Spleen (tissue), 3 donors: ENCODE data around the gene OLFM3.

Experiments
- POLR2A ChIP-seq, 3 donors: fragments of 450-650 bp; IDR thresholded peaks; one replicate each; pipeline ENCODE4 v1.5.1; 2017; ENCODE audit warnings: antibody characterized with exemption in 3 of 3, mild to moderate bottlenecking in 1 of 3
- POLR2AphosphoS5 ChIP-seq, 3 donors: sonication (generic); formaldehyde crosslinking; IDR thresholded peaks; one replicate each; pipeline ENCODE4 v1.5.1; 2017; ENCODE audit warnings: antibody characterized with exemption in 3 of 3

DNA sequence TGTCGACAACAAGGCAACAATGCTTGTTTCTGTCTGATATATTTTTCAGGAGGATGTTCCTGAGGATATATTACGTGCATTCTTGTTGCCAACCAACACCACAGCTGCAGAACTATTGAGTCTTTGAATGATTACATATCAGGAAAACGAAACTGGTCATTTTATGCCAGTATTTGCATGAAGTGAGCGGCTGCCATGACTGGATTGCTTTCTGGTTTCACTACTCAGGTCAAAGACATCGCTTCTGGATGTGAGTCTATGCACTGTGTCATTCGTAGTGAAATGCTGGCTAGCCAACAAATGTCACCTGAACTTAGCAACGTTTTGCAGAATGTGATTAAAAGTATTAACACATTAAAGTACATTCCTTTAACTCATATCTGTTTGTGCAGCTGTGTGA, 35.8 kb upstream of the OLFM3 start:
- TF ChIP-seq POLR2AphosphoS5 (IDR thresholded peaks at IDR 0.05) (no peak), POLR2A (IDR thresholded peaks at IDR 0.05) (no peak)
